Measurements from ENCODE around the gene PIK3R2.
A peak's percentile ranks its signal among the peaks of the same experiment; 100 is the strongest.
"Not testable (repeated sequence)": the region's sequence is repeated elsewhere in the genome, so short reads cannot be mapped to it uniquely, and the experiment has no call there.

Gene PIK3R2

GRCh38 chr19:18152817-18153555 is at the start of gene PIK3R2:
PIK3R2 (plus strand) TSS chr19:18153163; CDS start chr19:18155880, 2,717 bp downstream.
- in situ Hi-C loops (cut with HindIII; ENCODE audit: low pct_unique_long_range_greater_than_20kb, low sequenced_read_pairs), result no loop called here
- DNase-seq (ENCODE audit: low read depth in 1 of 2, low spot score in 1 of 2), result peak; percentile 95 to 98
- TF ChIP-seq JUND (IDR thresholded peaks at IDR 0.05; ENCODE audit: low read depth), result no peak

GRCh38 chr19:18104793-18105131 is 48.2 kb upstream of the PIK3R2 start:
- no peak for TF ChIP-seq JUND (IDR thresholded peaks at IDR 0.05; ENCODE audit: low read depth)
- in situ Hi-C loops (cut with HindIII; ENCODE audit: low pct_unique_long_range_greater_than_20kb, low sequenced_read_pairs), result no loop called here
- no peak for DNase-seq (ENCODE audit: low read depth in 1 of 2, low spot score in 1 of 2)

GRCh38 chr19:18105259-18105658 is 47.7 kb upstream of the PIK3R2 start:
- DNase-seq (ENCODE audit: low read depth in 1 of 2, low spot score in 1 of 2); in situ Hi-C loops (cut with HindIII; ENCODE audit: low pct_unique_long_range_greater_than_20kb, low sequenced_read_pairs): not testable (repeated sequence)

GRCh38 chr19:18107235-18107634 is 45.7 kb upstream of the PIK3R2 start:
- DNase-seq (ENCODE audit: low read depth in 1 of 2, low spot score in 1 of 2), result no peak
- TF ChIP-seq JUND (IDR thresholded peaks at IDR 0.05; ENCODE audit: low read depth), result no peak
- in situ Hi-C loops (cut with HindIII; ENCODE audit: low pct_unique_long_range_greater_than_20kb, low sequenced_read_pairs), result no loop called here

GRCh38 chr19:18108897-18109296 is 44.1 kb upstream of the PIK3R2 start:
- in situ Hi-C loops (cut with HindIII; ENCODE audit: low pct_unique_long_range_greater_than_20kb, low sequenced_read_pairs), result no loop called here
- TF ChIP-seq JUND (IDR thresholded peaks at IDR 0.05; ENCODE audit: low read depth), result no peak
- no peak for DNase-seq (ENCODE audit: low read depth in 1 of 2, low spot score in 1 of 2)

GRCh38 chr19:18109341-18109732 is 43.6 kb upstream of the PIK3R2 start:
- in situ Hi-C loops (cut with HindIII; ENCODE audit: low pct_unique_long_range_greater_than_20kb, low sequenced_read_pairs), result no loop called here
- TF ChIP-seq JUND (IDR thresholded peaks at IDR 0.05; ENCODE audit: low read depth), result no peak
- no peak for DNase-seq (ENCODE audit: low read depth in 1 of 2, low spot score in 1 of 2)

- peak in 1 of 2 experiments; percentile 48 for DNase-seq (ENCODE audit: low read depth in 1 of 2, low spot score in 1 of 2)
- in situ Hi-C loops (cut with HindIII; ENCODE audit: low pct_unique_long_range_greater_than_20kb, low sequenced_read_pairs), result no loop called here
- TF ChIP-seq JUND (IDR thresholded peaks at IDR 0.05; ENCODE audit: low read depth), result no peak
Observed at GRCh38 chr19:18109733-18110608, 43.0 kb upstream of the PIK3R2 start.

GRCh38 chr19:18110609-18111232 is 42.2 kb upstream of the PIK3R2 start:
- no peak for TF ChIP-seq JUND (IDR thresholded peaks at IDR 0.05; ENCODE audit: low read depth)
- DNase-seq (ENCODE audit: low read depth in 1 of 2, low spot score in 1 of 2), result no peak
- in situ Hi-C loops (cut with HindIII; ENCODE audit: low pct_unique_long_range_greater_than_20kb, low sequenced_read_pairs), result no loop called here

- in situ Hi-C loops (cut with HindIII; ENCODE audit: low pct_unique_long_range_greater_than_20kb, low sequenced_read_pairs), result no loop called here
- TF ChIP-seq JUND (IDR thresholded peaks at IDR 0.05; ENCODE audit: low read depth), result no peak
- DNase-seq (ENCODE audit: low read depth in 1 of 2, low spot score in 1 of 2), result peak; percentile 73 to 81
Observed at GRCh38 chr19:18112989-18113478, 39.9 kb upstream of the PIK3R2 start.

GRCh38 chr19:18113827-18114226 is 39.1 kb upstream of the PIK3R2 start:
- in situ Hi-C loops (cut with HindIII; ENCODE audit: low pct_unique_long_range_greater_than_20kb, low sequenced_read_pairs), result no loop called here
- no peak for DNase-seq (ENCODE audit: low read depth in 1 of 2, low spot score in 1 of 2)
- no peak for TF ChIP-seq JUND (IDR thresholded peaks at IDR 0.05; ENCODE audit: low read depth)

- no peak for DNase-seq (ENCODE audit: low read depth in 1 of 2, low spot score in 1 of 2)
- no peak for TF ChIP-seq JUND (IDR thresholded peaks at IDR 0.05; ENCODE audit: low read depth)
- in situ Hi-C loops (cut with HindIII; ENCODE audit: low pct_unique_long_range_greater_than_20kb, low sequenced_read_pairs), result no loop called here
Observed at GRCh38 chr19:18114483-18114882, 38.5 kb upstream of the PIK3R2 start.

GRCh38 chr19:18117364-18117691 is 35.6 kb upstream of the PIK3R2 start:
- in situ Hi-C loops (cut with HindIII; ENCODE audit: low pct_unique_long_range_greater_than_20kb, low sequenced_read_pairs), result no loop called here
- TF ChIP-seq JUND (IDR thresholded peaks at IDR 0.05; ENCODE audit: low read depth), result no peak
- DNase-seq (ENCODE audit: low read depth in 1 of 2, low spot score in 1 of 2), result no peak

Measured in T47D (cell line).